ENCODE data around the gene TBC1D10A.

The TBC1D10A gene

GRCh38 chr22:30291058-30291892, 35.5 kb downstream of the TBC1D10A start:
- Histone ChIP-seq H4K91ac (ENCODE audit: low read depth, low read length) (peak overlapping the region; percentile 1), H3K4ac (ENCODE audit: low read depth, low read length) (no peak overlapping the region), H2AK5ac (ENCODE audit: low read length) (no peak overlapping the region), H3K18ac (ENCODE audit: low read length) (no peak overlapping the region), H3K9me3 (ENCODE audit: insufficient read depth, low read depth, low read length) (no peaks in the 10 kb centered on the region), H3K23ac (ENCODE audit: low read length) (no peak overlapping the region), H3K9ac (ENCODE audit: low read length) (no peak overlapping the region), H2BK120ac (ENCODE audit: insufficient read depth, low read length, poor library complexity) (no peak overlapping the region), H3K36me3 (ENCODE audit: control insufficient read depth in 1 of 2, insufficient read depth in 2 of 2, low read length in 2 of 2) (peaks cover 55 to 58% of the 10 kb centered on the region in 2 experiments), H3K27me3 (ENCODE audit: insufficient read depth, low read length) (no peaks in the 10 kb centered on the region), H2BK5ac (ENCODE audit: low read depth, low read length, poor library complexity) (no peak overlapping the region), H3K4me2 (ENCODE audit: low read length) (no peak overlapping the region), H3K79me1 (ENCODE audit: low read length) (peaks cover 10% of the 10 kb centered on the region), H2BK12ac (ENCODE audit: low read length) (no peak overlapping the region), H4K12ac (ENCODE audit: low read depth, low read length) (peak overlapping the region; percentile 12), H4K8ac (ENCODE audit: low read depth, low read length) (no peak overlapping the region), H2AFZ (ENCODE audit: insufficient read depth, low read length, poor library complexity) (no peak overlapping the region), H3K4me1 (ENCODE audit: control insufficient read depth in 1 of 2, insufficient read depth in 2 of 2, low read length in 2 of 2) (peaks cover 24 to 27% of the 10 kb centered on the region in 2 experiments), H3K79me2 (ENCODE audit: control insufficient read depth, insufficient read depth, low read length, poor library complexity) (peaks cover 6% of the 10 kb centered on the region), H3K27ac (ENCODE audit: low read depth, low read length) (peak overlapping the region; percentile 37), H3K14ac (ENCODE audit: low read length) (no peak overlapping the region), H3K4me3 (ENCODE audit: low read depth, low read length) (no peak overlapping the region)
- WGBS (ENCODE audit: extremely low coverage, insufficient coverage, insufficient read length), result no CpG with 5 or more reads among the region's 13 CpGs
- peak; percentile 38 to 39 for DNase-seq

- no CpG with 5 or more reads among the region's 3 CpGs for WGBS (ENCODE audit: extremely low coverage, insufficient coverage, insufficient read length)
Measured at GRCh38 chr22:30290342-30291057, 36.2 kb downstream of the TBC1D10A start.

GRCh38 chr22:30289980-30290313, 36.8 kb downstream of the TBC1D10A start:
- Histone ChIP-seq H3K9ac (ENCODE audit: low read length) (no peak overlapping the region), H3K36me3 (ENCODE audit: control insufficient read depth in 1 of 2, insufficient read depth in 2 of 2, low read length in 2 of 2) (peaks cover 55 to 57% of the 10 kb centered on the region in 2 experiments), H3K23ac (ENCODE audit: low read length) (no peak overlapping the region), H2BK12ac (ENCODE audit: low read length) (no peak overlapping the region), H4K91ac (ENCODE audit: low read depth, low read length) (peak overlapping the region; percentile 10), H2BK5ac (ENCODE audit: low read depth, low read length, poor library complexity) (peak overlapping the region; percentile 7), H3K4me3 (ENCODE audit: low read depth, low read length) (peak overlapping the region; percentile 33), H4K8ac (ENCODE audit: low read depth, low read length) (peak overlapping the region; percentile 33), H2BK120ac (ENCODE audit: insufficient read depth, low read length, poor library complexity) (no peak overlapping the region), H3K79me2 (ENCODE audit: control insufficient read depth, insufficient read depth, low read length, poor library complexity) (peaks cover 6% of the 10 kb centered on the region), H2AK5ac (ENCODE audit: low read length) (no peak overlapping the region), H3K18ac (ENCODE audit: low read length) (no peak overlapping the region), H3K79me1 (ENCODE audit: low read length) (peaks cover 10% of the 10 kb centered on the region), H3K27me3 (ENCODE audit: insufficient read depth, low read length) (no peaks in the 10 kb centered on the region), H4K12ac (ENCODE audit: low read depth, low read length) (no peak overlapping the region), H2AFZ (ENCODE audit: insufficient read depth, low read length, poor library complexity) (no peak overlapping the region), H3K27ac (ENCODE audit: low read depth, low read length) (peak overlapping the region; percentile 54), H3K4me2 (ENCODE audit: low read length) (peak overlapping the region; percentile 61), H3K4ac (ENCODE audit: low read depth, low read length) (no peak overlapping the region), H3K9me3 (ENCODE audit: insufficient read depth, low read depth, low read length) (peaks cover 3% of the 10 kb centered on the region), H3K4me1 (ENCODE audit: control insufficient read depth in 1 of 2, insufficient read depth in 2 of 2, low read length in 2 of 2) (peaks cover 24 to 27% of the 10 kb centered on the region in 2 experiments), H3K14ac (ENCODE audit: low read length) (no peak overlapping the region)
- no peak for DNase-seq
- no CpG with 5 or more reads among the region's 12 CpGs for WGBS (ENCODE audit: extremely low coverage, insufficient coverage, insufficient read length)

More at GRCh38 chr22:30290342-30291057, 36.2 kb downstream of the TBC1D10A start:
- no peak overlapping the region for H2BK12ac ChIP-seq (ENCODE audit: low read length)
- no peak overlapping the region for H4K8ac ChIP-seq (ENCODE audit: low read depth, low read length)
- no peak overlapping the region for H3K23ac ChIP-seq (ENCODE audit: low read length)
- H3K27me3 ChIP-seq (ENCODE audit: insufficient read depth, low read length), result no peaks in the 10 kb centered on the region
- no peak overlapping the region for H3K4ac ChIP-seq (ENCODE audit: low read depth, low read length)
- no peak overlapping the region for H2BK5ac ChIP-seq (ENCODE audit: low read depth, low read length, poor library complexity)
- no peak overlapping the region for H3K4me3 ChIP-seq (ENCODE audit: low read depth, low read length)
- H3K9ac ChIP-seq (ENCODE audit: low read length), result no peak overlapping the region
- H3K9me3 ChIP-seq (ENCODE audit: insufficient read depth, low read depth, low read length), result peaks cover 3% of the 10 kb centered on the region
- peaks cover 24 to 27% of the 10 kb centered on the region in 2 experiments for H3K4me1 ChIP-seq (ENCODE audit: control insufficient read depth in 1 of 2, insufficient read depth in 2 of 2, low read length in 2 of 2)
- peaks cover 55 to 57% of the 10 kb centered on the region in 2 experiments for H3K36me3 ChIP-seq (ENCODE audit: control insufficient read depth in 1 of 2, insufficient read depth in 2 of 2, low read length in 2 of 2)
- H4K12ac ChIP-seq (ENCODE audit: low read depth, low read length), result no peak overlapping the region
- peaks cover 6% of the 10 kb centered on the region for H3K79me2 ChIP-seq (ENCODE audit: control insufficient read depth, insufficient read depth, low read length, poor library complexity)
- H3K27ac ChIP-seq (ENCODE audit: low read depth, low read length), result peak overlapping the region; percentile 54
- DNase-seq, result peak; percentile 62 to 70
- H3K4me2 ChIP-seq (ENCODE audit: low read length), result no peak overlapping the region
- peak overlapping the region; percentile 0 for H3K18ac ChIP-seq (ENCODE audit: low read length)
- H3K79me1 ChIP-seq (ENCODE audit: low read length), result peaks cover 10% of the 10 kb centered on the region
- H3K14ac ChIP-seq (ENCODE audit: low read length), result peak overlapping the region; percentile 26
- H4K91ac ChIP-seq (ENCODE audit: low read depth, low read length), result no peak overlapping the region
- H2BK120ac ChIP-seq (ENCODE audit: insufficient read depth, low read length, poor library complexity), result no peak overlapping the region
- H2AK5ac ChIP-seq (ENCODE audit: low read length), result peak overlapping the region; percentile 21
- no peak overlapping the region for H2AFZ ChIP-seq (ENCODE audit: insufficient read depth, low read length, poor library complexity)

- H4K91ac ChIP-seq (ENCODE audit: low read depth, low read length), result peak within 1 kb of the TSS; percentile 77
- peaks cover 24 to 27% of the 10 kb centered on the region in 2 experiments for H3K4me1 ChIP-seq (ENCODE audit: control insufficient read depth in 1 of 2, insufficient read depth in 2 of 2, low read length in 2 of 2)
- H3K27me3 ChIP-seq (ENCODE audit: insufficient read depth, low read length), result no peaks in the 10 kb centered on the region
- peak within 1 kb of the TSS; percentile 33 for H4K8ac ChIP-seq (ENCODE audit: low read depth, low read length)
- H4K12ac ChIP-seq (ENCODE audit: low read depth, low read length), result peak within 1 kb of the TSS; percentile 43
- H3K18ac ChIP-seq (ENCODE audit: low read length), result peak within 1 kb of the TSS; percentile 31
- peak within 1 kb of the TSS; percentile 81 for H3K4me2 ChIP-seq (ENCODE audit: low read length)
- H3K4me3 ChIP-seq (ENCODE audit: low read depth, low read length), result peak within 1 kb of the TSS; percentile 84
- H2AK5ac ChIP-seq (ENCODE audit: low read length), result peak within 1 kb of the TSS; percentile 5
- peak; percentile 99 for DNase-seq
- H3K4ac ChIP-seq (ENCODE audit: low read depth, low read length), result peak within 1 kb of the TSS; percentile 58
- peak within 1 kb of the TSS; percentile 81 for H2BK5ac ChIP-seq (ENCODE audit: low read depth, low read length, poor library complexity)
- H3K14ac ChIP-seq (ENCODE audit: low read length), result peak within 1 kb of the TSS; percentile 87
- H2BK12ac ChIP-seq (ENCODE audit: low read length), result peak within 1 kb of the TSS; percentile 51
- H3K23ac ChIP-seq (ENCODE audit: low read length), result no peak within 1 kb of the TSS
- H3K9me3 ChIP-seq (ENCODE audit: insufficient read depth, low read depth, low read length), result peaks cover 3% of the 10 kb centered on the region
- H3K79me1 ChIP-seq (ENCODE audit: low read length), result peaks cover 10% of the 10 kb centered on the region
- WGBS (ENCODE audit: extremely low coverage, insufficient coverage, insufficient read length), result no CpG with 5 or more reads among the region's 85 CpGs
- peak within 1 kb of the TSS; percentile 70 for H3K9ac ChIP-seq (ENCODE audit: low read length)
- H3K27ac ChIP-seq (ENCODE audit: low read depth, low read length), result peak within 1 kb of the TSS; percentile 77
- H3K79me2 ChIP-seq (ENCODE audit: control insufficient read depth, insufficient read depth, low read length, poor library complexity), result peaks cover 6% of the 10 kb centered on the region
- peak within 1 kb of the TSS; percentile 5 for H2AFZ ChIP-seq (ENCODE audit: insufficient read depth, low read length, poor library complexity)
- peaks cover 55 to 57% of the 10 kb centered on the region in 2 experiments for H3K36me3 ChIP-seq (ENCODE audit: control insufficient read depth in 1 of 2, insufficient read depth in 2 of 2, low read length in 2 of 2)
- H2BK120ac ChIP-seq (ENCODE audit: insufficient read depth, low read length, poor library complexity), result peak within 1 kb of the TSS; percentile 72
Measured at GRCh38 chr22:30289141-30289979, 37.4 kb downstream of the TBC1D10A start, which contains the start of gene CASTOR1. CASTOR1 (minus strand) TSS chr22:30289505; CDS start chr22:30289497, 8 bp downstream.

Measured in trophoblast cell (in vitro differentiated cells and primary cell).